ENCODE results near the gene IFI27. TPM values are rescaled to one million over a fixed set of nuclear protein-coding genes. Genes with fewer than 3 reads are reported as not detected.
"Not testable (repeated sequence)": the region's sequence is repeated elsewhere in the genome, so short reads cannot be mapped to it uniquely, and the experiment has no call there.

The IFI27 gene
- 0.51 and 1.5 TPM in 2 replicates for total RNA-seq (2014; rRNA removed)
- 0.53 TPM for polyA plus RNA-seq (2012)

- DNase-seq (ENCODE audit: low read depth), result peak; percentile 18
Observed at GRCh38 chr14:94110552-94111181, at the start of gene IFI27. Gene IFI27 (plus strand): TSS chr14:94110736.

GRCh38 chr14:94062344-94062940 is 48.1 kb upstream of the IFI27 start:
- DNase-seq (ENCODE audit: low read depth), result peak; percentile 45

DNA sequence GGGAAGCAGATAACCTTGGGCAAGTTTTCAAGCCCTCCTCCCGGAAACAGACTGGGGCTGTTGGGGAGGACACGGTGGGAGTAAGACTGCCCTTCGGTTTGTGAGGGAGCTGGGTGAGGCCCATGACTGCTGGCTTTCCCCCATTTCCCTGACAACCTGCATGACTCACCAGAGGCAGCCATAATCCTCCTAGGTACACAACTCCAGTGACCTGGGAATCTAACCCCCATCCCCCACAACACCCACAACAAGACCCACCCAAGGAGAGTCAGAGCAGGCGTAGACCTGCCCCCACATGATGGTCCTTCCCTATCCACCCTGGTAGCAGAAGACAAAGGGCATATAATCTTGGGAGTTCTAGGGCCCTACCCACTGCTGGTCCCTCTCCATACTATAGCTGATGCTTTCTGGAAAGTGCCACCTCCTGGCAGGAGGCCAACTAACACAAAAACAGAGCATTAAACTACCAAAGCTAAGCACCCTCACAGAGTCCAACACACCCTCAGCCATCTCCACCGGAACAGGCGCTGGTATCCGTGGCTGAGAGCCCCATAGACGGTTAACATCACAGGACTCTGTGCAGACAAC is 44.4 kb upstream of the IFI27 start:
- DNase-seq (ENCODE audit: low read depth), result no peak

GRCh38 chr14:94072076-94072475 is 38.5 kb upstream of the IFI27 start:
- DNase-seq (ENCODE audit: low read depth), result not testable (repeated sequence)

- DNase-seq (ENCODE audit: low read depth), result no peak
Observed at GRCh38 chr14:94074534-94074933, 36.0 kb upstream of the IFI27 start.

- no peak for DNase-seq (ENCODE audit: low read depth)
Observed at GRCh38 chr14:94075008-94075407, 35.5 kb upstream of the IFI27 start.

DNA sequence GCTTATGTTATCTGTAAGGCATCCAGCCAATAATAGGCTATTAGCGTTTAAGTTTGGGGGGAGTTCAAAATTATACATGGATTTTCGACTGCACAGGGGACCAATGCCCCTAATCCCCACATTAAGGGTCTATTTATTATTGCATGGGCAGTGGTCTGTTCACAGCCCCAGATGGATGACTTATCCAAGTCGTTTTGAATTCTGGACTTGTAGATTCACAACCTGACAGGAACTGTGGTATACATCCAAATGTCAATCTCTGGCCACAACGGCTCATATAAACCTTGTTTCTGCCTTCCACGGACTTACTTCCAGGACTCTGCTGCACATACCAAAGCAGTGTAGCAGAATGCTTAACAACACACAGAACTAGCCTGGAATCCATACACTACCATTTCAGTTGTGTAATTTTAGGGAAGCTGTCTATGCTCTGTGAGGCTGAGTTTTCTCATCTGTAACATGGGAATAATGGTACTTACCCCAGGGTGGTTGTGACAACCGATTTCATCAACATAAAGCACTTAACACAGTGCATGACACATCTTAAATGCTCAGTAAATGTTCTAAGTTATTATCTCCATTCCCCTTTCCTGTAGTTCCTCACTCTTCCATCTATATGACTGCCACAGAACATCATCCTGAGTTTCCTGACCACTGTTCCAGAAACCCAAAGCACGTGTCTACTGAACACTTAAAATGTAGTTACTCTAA is 33.3 kb upstream of the IFI27 start:
- DNase-seq (ENCODE audit: low read depth), result no peak

DNA sequence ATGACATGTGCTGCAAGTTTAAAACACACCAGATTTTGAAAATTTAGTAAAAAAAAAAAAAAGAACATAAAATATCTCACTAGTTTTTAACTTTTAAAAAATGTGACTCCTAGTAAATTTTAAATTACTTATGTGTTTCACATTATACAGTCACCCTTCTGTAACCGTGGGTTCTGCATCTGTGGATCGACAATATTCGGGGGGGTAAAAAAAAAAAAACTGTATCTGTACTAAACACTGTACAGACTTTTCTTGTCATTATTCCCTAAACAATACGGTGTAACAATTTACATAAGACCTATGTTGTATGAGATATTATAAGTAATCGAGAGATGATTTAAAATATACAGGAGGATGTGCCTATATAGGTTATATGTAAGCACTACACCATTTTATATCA is 32.7 kb upstream of the IFI27 start:
- no peak for DNase-seq (ENCODE audit: low read depth)

DNA sequence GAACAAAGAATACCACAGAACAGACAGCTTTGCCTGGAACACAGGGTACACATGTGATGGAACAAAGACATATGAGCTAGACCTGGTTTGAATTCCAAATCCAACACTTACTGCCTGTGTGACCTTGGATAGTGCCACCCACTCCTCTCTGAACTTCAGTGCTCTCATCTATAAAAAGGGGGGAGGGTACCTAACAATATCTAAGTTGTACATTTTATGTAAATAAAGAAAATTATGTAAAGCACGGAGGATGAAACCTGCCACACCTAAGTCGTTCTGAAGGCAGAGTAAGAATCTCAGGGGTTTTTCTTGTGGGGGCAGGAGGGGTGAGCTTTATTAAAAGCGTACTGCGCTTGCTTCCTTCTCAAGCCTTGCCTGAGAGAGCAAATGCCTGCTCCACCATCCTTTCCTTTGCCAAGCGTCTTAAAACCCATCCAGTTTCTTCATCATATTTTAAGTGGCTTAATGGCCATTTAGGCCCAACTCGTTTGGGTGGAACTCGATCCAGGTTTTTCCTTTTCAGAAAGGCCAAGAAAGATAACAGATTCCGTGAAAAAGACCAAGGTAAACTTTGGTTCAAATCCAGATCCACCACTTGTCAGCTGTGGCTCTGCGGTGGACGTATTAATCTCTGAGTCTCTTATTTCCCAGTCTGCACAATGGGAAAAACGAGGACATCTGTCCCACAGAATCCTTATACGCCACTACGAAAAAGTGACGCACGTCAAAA is 30.5 kb upstream of the IFI27 start:
- DNase-seq (ENCODE audit: low read depth), result peak; percentile 64

- DNase-seq (ENCODE audit: low read depth), result peak; percentile 89
Observed at GRCh38 chr14:94080621-94081385, 29.7 kb upstream of the IFI27 start, which contains the start of the genes DDX24 and IFI27L1. Gene DDX24 (minus strand): TSS chr14:94081202. CDS start chr14:94079742, 1,460 bp downstream. Gene IFI27L1 (plus strand): TSS chr14:94081310. CDS start chr14:94096938, 15,628 bp downstream.

- DNase-seq (ENCODE audit: low read depth), result peak; percentile 8
Observed at GRCh38 chr14:94081386-94081820, 29.1 kb upstream of the IFI27 start.

- DNase-seq (ENCODE audit: low read depth), result no peak
Observed at GRCh38 chr14:94087891-94088290, 22.6 kb upstream of the IFI27 start.

- DNase-seq (ENCODE audit: low read depth), result peak; percentile 16
Observed at GRCh38 chr14:94088516-94088915, 22.0 kb upstream of the IFI27 start.

GRCh38 chr14:94089479-94089878 is 21.1 kb upstream of the IFI27 start:
- DNase-seq (ENCODE audit: low read depth), result no peak

DNA sequence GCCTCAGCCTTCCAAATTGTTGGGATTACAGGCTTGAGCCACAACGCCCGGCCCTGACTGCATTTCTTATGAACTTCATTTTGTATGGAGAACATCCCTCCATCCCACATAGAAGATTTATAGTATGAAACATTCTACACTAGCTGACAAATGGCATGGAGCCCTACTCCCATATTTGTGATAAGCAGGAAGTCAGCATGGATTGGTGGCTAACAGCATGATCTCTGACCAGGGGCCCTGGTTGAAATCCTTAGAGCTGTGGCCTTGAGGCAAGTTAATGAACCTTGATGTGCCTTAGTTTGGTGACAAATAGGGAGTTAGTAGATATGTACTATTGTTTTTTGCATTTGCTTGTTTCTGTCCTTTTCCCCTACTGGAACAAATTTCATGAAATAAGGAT is 17.1 kb upstream of the IFI27 start:
- no peak for DNase-seq (ENCODE audit: low read depth)

DNA sequence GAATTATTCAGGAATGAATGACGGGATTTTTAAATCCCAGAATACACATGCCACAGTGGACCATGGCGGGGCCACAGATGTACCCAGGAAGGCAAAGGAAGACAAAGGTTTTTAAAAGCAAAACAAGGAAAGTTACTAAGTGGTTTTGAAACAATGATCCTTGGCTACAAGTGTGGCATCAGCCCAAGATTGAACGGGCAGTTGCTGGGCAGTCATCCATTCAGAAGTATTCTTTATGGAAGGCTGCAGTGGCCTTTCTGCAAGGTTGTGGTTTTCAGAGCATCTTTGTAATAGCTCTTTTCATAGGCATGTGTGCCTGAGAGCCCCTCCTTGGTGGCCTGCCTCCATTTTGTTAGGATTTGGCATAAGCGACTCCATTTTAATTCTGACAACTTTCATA is 13.4 kb upstream of the IFI27 start:
- DNase-seq (ENCODE audit: low read depth), result no peak

DNA sequence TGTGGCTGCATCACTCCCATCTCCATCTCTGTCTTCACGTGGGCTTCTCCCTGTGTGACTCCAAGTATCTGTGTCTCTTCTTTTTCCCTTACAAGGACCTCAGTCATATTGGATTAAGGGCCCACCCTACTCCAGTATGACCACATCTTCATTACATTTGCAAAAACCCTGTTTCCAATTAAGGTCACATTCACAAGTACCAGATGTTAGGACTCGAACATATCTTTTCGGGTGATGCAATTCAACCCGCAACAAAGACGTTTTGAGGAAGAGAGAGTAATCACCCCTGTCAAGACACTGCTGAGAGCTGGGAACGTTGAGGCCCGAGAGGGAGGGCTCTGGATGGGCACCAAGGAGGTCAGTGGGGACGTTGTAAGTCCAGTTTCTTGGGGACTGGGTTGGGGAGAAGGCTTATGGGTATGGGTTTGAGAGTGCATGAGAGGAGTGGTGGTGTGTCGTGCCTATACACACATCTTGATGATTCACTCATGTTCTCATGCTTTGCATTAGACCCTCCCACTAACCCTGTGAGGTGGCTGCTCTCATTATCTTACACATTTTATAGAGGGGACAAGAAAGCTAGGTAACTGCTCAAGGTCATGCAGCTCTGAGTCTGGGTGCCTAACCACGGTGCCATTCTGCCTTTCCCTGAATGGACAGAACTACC is 12.1 kb upstream of the IFI27 start:
- no peak for DNase-seq (ENCODE audit: low read depth)

GRCh38 chr14:94099006-94099405 is 11.5 kb upstream of the IFI27 start:
- no peak for DNase-seq (ENCODE audit: low read depth)

- DNase-seq (ENCODE audit: low read depth), result peak; percentile 88
Observed at GRCh38 chr14:94100847-94101246, 9.7 kb upstream of the IFI27 start.

DNA sequence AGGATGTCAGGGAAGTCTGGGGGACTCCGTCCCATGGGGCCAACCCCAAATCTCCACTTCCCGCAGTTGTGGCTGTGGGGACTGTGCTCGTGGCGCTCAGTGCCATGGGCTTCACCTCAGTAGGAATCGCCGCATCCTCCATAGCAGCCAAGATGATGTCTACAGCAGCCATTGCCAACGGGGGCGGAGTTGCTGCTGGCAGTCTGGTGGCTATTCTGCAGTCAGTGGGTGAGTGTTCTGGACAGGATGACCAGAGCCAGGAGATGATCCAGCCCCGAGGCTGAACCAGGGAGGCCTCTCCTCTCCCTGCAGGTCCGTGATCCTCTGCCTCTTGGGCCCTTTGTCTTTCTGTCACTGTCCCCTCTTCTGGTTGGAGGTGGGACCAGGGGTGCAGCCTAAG is 8.8 kb upstream of the IFI27 start:
- no peak for DNase-seq (ENCODE audit: low read depth)

All from LHCN-M2 (cell line).